GM18511 (cell line): ENCODE data around the gene RFK.
"Not testable (repeated sequence)": the region's sequence is repeated elsewhere in the genome, so short reads cannot be mapped to it uniquely, and the experiment has no call there.

Experiments used
- ATAC-seq: cut with Tn5 transposase; IDR thresholded peaks from one replicate; pipeline ENCODE4 v1.9.1; 2021; ENCODE audit warnings: mild to moderate bottlenecking, moderate library complexity; ENCODE audit not compliant: unreplicated experiment

Gene RFK

DNA sequence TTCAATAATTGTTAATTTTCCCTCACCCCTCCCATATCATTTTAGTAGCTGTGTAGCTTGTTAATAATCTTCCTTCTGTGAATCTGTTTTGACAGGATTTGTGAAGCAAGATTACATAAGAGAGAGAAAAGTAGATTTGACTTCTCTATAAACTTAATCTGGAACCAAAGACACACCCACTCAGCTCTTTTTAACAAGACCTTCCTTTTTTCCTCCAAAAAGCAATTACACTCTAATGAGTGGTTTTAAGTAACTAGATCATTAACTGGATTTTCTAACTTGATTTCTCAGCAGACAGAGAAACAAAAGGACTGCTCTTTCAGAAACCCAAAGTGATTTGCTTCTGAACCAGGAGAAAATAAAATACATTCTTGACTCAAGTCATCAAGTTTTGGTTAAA lies 21.9 kb downstream of the RFK start:
- ATAC-seq: no peak

DNA sequence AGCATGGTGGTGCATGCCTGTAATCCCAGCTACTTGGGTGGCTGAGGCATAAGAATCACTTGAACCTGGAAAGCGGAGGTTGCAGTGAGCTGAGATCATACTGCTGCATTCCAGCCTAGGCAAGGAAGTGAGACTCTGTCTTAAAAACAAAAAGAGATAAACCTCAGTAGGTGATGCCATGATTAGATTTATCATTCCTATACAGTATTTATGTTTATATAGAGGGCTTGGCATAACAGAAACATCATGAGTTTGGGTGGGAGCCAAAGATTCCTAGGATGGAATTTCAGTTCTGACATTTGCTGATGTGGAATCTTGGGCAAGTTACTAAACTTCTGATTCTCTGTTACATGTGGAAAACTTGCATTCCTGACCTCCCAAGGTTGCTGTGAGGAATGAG lies 22.3 kb downstream of the RFK start:
- ATAC-seq: no peak

DNA sequence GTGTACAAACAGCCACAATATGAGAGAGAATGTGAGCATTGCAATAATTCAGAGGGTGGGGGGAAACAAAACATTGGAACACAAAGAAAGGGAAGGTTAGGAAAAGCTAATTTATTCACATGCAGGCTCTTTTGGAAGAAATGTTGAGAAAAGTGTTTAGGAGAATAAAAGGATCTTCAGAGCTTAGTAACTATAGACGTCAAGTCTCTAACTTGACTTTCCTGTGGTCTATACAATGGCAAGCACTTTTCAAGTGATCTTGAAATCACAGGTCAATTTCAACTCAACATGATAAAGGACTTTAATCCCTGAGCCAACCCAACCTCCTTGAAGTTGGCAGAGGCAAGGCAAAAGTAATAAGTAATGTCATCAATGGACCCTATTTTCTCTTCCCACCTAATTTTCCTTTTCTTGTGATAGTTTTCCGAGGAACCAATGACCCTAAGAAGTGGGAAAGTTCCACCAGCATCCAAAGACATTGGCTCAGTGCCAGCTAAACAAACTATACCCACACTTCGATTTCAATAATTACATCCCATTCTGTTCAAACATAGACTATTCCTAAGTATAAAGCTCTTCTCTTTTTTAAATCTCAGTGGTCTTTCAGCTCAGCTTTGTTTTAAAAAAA lies 23.7 kb downstream of the RFK start:
- ATAC-seq: no peak

DNA sequence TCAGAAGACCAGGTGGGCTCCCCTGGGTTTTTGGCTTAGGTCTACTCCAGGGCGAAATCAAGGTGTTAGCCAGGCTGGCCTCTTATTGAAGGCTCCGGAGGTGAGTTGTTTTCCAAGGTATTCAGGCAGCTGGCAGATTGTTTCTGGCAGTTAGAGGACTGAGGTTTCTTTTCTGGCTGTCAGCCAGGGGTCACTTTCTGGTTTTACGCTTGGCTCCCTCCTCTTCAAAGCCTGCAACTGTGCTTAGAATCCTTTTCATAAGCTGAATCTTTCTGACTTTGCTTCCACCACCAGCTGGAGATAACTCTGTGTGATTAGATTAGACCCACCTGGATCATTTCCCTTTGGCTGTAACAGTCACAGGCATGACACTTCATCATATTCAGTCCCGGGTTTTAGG lies 24.6 kb downstream of the RFK start:
- ATAC-seq: peak; percentile 80

DNA sequence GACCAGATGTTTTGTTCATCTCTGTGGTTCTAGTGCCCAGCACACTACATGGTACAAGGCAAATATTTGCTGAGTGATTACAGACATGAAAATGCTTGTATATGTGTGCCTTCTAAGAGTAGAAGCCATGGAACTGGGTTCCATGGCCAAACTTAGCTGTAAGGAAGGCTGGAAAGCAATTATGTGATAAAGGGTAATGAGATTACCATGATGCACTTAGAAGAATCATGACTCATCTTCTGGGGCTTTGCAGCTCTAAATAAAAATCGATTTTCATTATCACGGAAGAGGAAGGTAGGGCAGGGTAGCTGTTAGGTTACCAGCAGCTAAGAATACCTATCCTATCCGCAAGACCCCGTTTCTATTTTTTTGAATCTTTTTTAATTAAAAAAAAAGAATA lies 28.0 kb downstream of the RFK start:
- no peak for ATAC-seq

DNA sequence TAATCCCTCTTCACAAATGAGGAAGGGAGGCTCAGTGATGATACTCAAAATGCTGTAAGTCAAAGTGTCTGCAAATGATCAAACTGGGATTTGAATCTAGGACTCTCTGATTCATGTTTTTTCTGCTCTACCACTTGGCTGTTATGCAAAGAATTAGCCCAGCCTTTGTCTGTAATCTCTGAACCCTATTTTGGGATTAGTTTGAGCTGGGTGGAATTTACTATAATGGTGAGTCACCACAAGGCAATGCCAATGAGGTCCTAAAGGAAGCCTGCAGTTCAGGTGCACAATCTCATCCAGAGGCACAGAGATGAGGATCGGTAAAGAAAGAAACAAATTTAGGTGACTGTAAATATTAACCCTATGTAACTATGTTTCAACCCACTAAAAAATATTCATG lies 29.2 kb downstream of the RFK start:
- no peak for ATAC-seq

DNA sequence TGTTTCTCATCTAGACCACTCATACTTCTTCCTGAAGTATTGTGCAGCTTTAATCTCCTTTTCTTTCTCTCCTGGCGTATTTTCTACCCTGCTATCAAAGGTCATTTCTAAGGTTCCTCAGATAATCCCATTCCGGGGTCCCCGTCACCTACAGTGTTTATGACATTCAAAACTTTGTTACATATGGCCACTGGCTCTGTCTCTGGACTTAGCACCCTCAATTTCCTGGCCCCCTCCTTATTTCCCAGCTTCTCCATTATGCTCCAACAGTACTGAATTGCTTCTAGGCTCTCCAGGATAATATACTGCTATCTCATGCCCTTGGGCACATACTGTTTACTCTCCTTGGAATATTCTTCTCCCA lies 31.2 kb downstream of the RFK start:
- ATAC-seq: no peak

DNA sequence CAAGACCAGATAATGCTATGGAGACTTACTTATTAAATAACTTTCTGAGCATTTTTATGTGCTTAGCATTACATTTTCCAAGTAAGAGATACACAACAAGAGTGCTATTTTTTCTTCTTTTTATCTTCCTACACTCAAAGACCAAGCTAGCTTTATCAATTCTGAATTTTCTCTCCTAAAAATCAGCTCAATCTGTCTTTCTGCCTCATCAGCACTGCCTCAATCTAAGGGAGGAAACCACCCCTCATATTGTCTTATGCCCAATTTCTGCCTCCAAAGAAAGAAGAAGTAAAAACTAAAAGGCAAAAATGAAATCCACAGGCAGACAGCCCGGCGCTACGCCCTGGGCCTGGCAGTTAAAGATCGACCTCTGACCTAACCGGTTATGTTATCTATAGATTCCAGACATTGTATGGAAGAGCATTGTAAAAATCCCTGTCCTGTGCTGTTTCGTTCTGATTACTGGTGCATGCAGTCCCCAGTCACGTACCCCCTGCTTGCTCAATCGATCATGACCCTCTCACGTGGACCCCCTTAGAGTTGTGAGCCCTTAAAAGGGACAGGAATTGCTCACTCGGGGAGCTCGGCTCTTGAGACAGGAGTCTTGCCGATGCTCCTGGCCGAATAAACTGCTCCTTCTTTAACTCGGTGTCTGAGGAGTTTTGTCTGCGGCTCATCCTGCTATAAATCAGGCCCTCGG lies 31.7 kb downstream of the RFK start:
- ATAC-seq: not testable (repeated sequence)

DNA sequence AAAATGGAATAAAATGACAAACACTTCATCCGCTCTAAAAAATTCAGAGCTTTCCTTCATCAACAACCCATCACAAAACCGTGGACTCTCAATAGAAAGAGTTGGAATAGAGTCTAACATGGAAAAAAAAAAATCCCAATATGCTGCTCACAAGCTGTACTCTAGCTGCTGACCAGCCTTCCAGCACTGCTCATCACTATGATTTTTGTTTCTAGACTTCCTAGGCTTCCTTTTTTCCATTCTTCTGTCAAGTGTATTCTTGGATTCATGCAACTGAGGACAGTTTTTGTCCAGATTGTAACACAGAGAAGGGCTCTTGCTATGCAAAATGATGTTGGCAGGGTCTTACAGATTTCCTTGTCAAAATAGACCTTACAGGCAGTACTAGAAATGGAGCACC lies 34.5 kb downstream of the RFK start:
- ATAC-seq: no peak

DNA sequence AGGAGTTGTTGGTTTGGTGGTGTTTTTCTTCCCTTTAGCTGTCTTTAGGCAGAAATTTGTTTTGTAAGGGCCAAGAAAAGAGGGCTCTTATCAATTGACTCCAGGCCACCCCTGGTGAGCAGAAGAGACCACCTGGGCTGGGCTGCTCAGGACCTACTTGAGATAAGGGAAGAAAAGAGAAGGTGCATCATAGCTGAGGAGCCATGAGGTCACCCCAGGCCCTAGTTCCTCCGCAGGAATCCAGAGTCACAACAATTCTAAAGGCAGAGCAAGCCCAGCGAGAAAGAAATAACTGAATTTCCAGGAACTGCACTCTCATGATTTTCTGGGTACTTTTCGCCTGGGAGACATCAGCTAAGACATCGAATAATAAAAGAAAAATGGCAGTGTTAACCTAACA lies 34.9 kb downstream of the RFK start:
- no peak for ATAC-seq

DNA sequence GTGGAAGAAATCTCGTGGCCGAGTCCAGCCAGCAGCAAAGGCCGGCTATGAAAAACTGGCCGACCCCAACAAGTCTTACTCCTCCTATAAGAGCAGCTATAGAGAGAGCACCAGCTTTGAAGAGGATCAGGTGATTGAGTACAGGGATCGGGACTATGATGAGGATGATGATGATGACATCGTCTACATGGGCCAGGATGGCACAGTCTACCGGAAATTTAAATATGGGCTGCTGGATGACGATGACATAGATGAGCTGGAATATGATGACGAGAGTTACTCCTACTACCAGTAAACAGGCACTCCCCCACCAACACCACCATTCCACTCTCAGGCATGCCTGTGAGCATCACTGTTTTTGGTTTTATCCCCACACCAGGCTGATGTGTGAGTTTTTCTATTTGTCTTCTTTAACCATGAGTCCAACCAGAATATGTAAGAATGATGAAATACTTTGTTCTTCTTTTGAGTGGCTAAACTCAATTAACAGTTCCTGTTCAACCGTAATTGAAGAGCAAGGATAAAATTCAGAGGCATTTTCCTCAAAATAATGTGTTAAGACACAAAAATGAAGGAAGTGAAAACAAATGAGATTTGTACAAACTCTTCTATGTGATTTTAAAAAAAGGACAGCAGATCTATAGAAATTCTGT lies 35.5 kb downstream of the RFK start:
- no peak for ATAC-seq

DNA sequence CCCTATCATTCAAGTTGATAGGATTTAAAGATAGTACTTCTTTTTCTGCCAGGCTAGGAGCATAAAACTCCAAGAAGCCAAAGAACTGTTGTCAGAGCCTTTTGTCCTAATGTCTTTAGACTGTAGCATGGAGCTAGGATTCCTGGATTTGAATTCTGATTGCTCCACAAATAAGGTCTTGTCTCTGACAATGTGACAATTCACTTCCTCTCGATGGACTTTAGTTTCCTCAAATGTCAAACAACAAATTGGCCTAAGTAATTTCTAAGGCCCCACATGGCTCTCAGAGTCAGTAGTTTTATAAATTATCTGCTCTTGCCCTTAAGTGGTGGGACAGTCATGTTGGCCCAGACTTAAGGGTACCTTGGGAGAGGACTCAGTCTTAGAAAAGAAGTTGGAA lies 36.7 kb downstream of the RFK start:
- ATAC-seq: no peak

DNA sequence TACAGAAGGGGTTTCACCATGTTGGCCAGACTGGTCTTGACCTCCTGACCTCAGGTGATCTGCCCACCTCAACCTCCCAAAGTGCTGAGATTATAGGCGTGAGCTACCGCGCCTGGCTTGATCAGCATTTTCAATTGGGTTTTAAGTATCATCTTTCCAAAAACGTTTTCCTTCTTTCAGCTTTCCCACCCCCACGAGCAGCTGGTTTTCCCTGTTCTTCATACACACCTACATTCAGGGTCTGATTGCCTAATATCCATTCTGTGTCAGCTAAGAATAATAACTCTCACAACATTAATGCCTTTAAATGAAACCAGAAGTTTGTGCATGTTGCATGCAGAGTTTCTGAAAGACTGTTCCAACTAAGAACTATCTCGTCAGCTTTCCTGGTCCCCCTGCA lies 38.3 kb downstream of the RFK start:
- no peak for ATAC-seq

DNA sequence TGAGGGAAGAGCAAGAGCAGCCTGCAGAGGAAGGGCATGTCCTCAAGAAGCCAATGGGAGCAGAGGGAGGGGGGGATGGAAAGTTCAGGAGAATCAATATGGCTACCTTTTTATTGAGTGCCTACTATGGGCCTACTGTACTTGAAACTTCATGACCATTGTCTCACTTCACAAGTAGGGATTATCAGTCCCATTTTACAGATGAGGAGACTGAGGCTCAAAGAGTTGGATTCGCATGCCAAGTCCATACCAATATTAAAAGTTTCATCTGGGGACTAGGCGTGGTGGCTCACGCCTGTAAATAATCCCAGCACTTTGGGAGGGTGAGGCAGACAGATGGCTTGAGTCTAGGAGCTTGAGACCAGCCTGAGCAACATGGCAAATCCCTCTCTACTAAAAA lies 40.0 kb downstream of the RFK start:
- ATAC-seq: no peak

DNA sequence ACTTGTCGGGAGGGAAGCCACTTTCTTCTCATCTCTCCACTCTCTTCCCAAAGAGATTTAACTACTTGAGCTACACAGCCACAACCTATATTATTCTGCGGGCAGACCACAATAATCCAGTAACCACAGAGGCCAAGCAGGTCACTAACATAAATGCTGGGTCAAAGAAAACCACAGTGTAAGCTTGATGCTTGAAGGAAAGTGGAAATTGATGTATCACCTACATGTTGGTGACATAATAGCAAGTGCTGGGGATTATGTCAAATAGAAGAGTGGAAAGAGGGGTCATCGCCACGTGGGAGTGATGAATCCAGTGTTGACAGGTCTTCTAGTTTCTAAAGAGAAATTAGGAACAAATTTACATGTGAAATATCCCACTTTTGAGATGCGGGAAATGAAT lies 40.9 kb downstream of the RFK start:
- ATAC-seq: no peak

DNA sequence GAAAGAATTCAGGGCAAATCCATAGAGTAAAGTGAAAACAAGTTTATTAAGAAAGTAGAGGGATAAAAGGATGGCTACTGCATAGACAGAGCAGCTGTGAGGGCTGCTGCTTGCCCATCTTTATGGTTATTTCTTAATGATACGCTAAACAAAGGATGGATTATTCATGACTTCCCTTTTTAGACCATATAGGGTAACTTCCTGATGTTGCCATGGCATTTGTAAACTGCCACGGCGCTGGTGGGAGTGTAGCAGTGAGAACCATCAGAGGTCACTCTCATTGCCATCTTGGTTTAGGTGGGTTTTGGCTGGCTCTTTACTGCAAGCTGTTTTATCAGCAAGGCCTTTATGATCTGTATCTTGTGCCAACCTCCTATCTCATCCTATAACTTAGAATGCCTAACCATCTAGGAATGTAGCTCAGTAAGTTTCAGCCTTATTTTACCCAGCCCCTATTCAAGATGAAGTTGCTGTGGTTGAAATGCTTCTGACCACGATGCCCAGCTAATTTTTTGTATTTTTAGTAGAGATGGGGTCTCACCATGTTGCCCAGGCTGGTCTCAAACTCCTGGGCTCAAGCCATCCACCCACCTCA lies 42.1 kb downstream of the RFK start:
- ATAC-seq: no peak

DNA sequence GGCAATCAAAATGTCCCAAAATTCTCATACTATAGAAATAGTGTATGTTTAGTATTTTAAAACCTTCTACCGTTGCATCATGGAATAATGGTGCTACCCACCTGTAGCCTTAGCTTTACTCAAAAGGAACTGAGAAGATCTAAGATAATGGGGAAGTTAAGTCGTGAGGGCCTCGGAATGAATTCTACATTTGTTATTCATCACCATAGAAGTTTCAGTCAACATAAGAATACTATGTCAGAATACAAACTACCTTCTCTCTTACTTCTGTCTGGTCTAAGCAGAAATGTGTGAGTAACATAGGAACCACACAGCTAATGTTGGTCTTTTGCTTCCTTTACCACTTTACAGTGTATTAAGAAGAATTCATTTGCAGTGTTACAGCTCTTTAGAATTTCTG lies 43.2 kb downstream of the RFK start:
- no peak for ATAC-seq

DNA sequence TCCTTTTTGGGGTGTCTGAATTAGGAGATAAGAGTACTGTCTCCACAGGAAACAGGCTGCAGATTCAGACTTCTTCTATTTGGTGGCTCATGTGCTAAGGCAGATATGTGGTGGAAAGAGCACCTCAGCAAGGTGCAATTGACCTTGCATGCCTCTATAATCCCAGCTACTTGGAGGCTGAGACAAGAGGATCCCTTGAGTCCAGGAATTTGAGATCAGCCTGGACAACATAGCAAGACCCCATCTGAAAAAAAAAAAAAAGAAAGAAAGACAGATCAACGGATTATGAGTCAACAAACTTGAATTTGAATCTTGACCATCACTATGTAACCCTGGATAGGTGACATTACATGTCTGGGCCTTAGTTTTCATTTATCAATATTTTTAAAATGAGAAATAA lies 44.4 kb downstream of the RFK start:
- no peak for ATAC-seq

DNA sequence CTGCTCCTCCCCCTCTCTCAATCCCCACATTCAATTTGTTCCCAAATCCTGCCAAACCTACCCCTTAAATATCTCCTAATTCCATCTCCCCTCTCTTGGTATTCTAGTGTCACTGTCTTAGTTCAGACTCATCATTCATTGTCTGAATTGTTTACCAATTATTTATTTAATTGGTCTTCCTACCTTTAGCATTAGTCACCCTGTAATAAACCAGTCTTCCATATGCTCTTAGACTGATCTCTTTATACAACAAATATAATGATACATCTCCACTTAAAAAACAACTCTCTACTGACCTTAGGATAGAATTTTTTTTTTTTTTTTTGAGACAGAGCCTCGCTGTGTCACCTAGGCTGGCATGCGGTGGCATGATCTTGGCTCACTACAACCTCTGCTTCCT lies 51.4 kb downstream of the RFK start:
- ATAC-seq: no peak

DNA sequence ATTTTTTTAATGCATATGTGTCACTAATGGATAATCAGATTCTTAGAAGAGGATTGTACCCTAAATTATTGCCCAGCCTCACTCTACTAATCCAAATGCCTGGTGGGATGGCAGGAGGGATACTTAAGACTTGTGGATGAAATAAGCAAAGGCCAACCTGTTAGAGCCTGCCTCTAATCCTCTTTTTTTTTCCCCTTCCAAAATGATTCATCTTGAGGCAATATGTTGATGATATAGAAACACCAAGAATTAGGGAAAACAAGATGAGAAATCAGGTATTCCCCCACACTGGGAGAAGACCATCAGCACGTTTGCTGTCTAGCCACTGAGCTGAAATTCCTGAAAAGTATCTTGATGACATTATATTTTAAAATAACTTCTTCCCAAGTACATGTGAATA lies 52.0 kb downstream of the RFK start:
- ATAC-seq: no peak

DNA sequence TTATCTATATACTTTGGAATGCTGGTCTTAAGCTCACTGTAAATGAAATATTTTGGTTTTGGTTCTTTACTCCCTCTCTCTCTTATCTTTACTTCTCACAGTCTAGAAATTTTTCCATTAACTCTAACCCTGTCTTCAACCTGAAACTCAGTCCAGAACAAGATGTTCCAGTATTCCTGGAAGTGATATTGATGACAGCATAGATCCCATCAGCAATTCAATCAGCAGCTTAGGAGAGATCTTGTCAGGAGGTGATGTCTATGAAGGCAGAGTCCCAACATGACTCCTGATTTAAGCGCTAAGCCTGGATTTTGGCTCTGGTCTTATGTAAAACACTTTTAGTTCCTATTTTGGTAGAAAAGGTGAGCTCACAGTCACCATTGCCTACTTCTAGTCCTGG lies 52.6 kb downstream of the RFK start:
- no peak for ATAC-seq

DNA sequence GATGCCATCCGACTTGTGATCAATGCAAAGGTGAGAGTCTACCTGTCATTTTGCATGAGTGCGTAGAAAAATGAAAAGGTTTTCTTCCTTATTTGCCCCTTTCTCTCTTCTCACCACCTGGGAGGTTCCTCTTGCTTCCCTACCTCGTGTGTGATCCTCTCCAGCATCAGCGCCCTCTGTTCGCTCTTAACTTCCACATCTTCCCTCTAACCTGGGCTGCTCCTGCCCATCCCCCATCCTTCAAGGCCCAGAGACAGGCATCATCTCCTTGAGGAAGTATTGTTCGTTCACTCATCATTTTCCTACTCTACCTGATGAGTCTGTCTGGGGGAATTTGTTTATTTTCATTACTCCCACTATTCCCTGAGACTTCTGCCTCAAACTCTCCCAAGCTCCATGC lies 55.8 kb downstream of the RFK start:
- no peak for ATAC-seq
